Endothelial cell of umbilical vein (primary cell): ENCODE data around the gene GPATCH2.

Source experiments
- EZH2 ChIP-seq: IDR thresholded peaks from 2 replicates; pipeline ENCODE4 v1.6.1; 2012; ENCODE audit warnings: borderline replicate concordance, low read depth, mild to moderate bottlenecking, moderate library complexity, low read length, inconsistent platforms; ENCODE audit not compliant: severe bottlenecking
- FOS ChIP-seq: IDR thresholded peaks from 2 replicates; pipeline ENCODE4 v1.6.1; 2011; ENCODE audit warnings: mild to moderate bottlenecking, low read length, moderate library complexity, borderline replicate concordance; ENCODE audit not compliant: insufficient read depth
- GATA2 ChIP-seq: IDR thresholded peaks from 2 replicates; pipeline ENCODE4 v1.7.0; 2011; ENCODE audit warnings: low read depth, mild to moderate bottlenecking, moderate library complexity, mixed read lengths, low read length; ENCODE audit not compliant: insufficient read length, insufficient read depth
- MAX ChIP-seq: IDR thresholded peaks from 2 replicates; pipeline ENCODE4 v1.6.1; 2011; ENCODE audit not compliant: insufficient read depth, insufficient read length
- POLR2A ChIP-seq: IDR thresholded peaks from 2 replicates; pipeline ENCODE4 v1.6.1; 2012; ENCODE audit warnings: low read depth, mild to moderate bottlenecking, control low read depth, low read length
- POLR2AphosphoS5 ChIP-seq: IDR thresholded peaks from 2 replicates; pipeline ENCODE4 v1.6.1; 2012; ENCODE audit warnings: low read depth, mild to moderate bottlenecking, control low read depth, low read length, moderate library complexity; ENCODE audit not compliant: insufficient read depth
- TF ChIP-seq, protein P1 (sequence below), 2 donors: IDR thresholded peaks; 1 replicate in 1 of 2; 2 replicates in 1 of 2; pipeline ENCODE4 v1.5.1; 2011; ENCODE audit warnings: low read length in 2 of 2, mild to moderate bottlenecking in 2 of 2, moderate library complexity in 2 of 2, control low read depth in 1 of 2, inconsistent platforms in 1 of 2, low read depth in 1 of 2; ENCODE audit not compliant: insufficient read depth in 1 of 2; ENCODE audit errors: extremely low read depth in 1 of 2

DNA sequence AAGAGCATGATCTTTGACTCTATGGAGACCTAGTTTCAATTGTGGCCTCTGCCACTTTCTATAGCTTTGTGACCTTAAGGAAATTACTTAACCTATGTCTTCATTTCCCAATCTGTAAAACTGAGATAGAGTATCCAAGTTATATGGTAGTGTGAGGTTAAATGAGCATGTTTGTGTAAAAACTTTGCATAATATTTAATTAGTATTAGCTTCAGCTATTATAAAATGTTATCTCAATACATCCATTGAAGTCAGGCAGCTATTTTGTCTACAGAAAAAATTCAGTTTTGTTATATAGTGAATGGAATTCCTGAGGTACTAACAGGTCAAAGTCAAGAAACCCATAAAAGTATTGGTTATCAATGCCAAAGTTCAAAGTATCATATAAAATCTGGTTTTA lies 53.6 kb downstream of the GPATCH2 start:
- TF ChIP-seq, protein P1, sequence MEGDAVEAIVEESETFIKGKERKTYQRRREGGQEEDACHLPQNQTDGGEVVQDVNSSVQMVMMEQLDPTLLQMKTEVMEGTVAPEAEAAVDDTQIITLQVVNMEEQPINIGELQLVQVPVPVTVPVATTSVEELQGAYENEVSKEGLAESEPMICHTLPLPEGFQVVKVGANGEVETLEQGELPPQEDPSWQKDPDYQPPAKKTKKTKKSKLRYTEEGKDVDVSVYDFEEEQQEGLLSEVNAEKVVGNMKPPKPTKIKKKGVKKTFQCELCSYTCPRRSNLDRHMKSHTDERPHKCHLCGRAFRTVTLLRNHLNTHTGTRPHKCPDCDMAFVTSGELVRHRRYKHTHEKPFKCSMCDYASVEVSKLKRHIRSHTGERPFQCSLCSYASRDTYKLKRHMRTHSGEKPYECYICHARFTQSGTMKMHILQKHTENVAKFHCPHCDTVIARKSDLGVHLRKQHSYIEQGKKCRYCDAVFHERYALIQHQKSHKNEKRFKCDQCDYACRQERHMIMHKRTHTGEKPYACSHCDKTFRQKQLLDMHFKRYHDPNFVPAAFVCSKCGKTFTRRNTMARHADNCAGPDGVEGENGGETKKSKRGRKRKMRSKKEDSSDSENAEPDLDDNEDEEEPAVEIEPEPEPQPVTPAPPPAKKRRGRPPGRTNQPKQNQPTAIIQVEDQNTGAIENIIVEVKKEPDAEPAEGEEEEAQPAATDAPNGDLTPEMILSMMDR (IDR thresholded peaks at IDR 0.05; ENCODE audit: extremely low read depth in 1 of 2, insufficient read depth in 1 of 2, low read depth in 1 of 2, low read length in 2 of 2) = no peak
- no peak for TF ChIP-seq FOS
- TF ChIP-seq POLR2AphosphoS5 = no peak
- no peak for TF ChIP-seq POLR2A
- no peak for TF ChIP-seq MAX
- TF ChIP-seq GATA2 = no peak
- TF ChIP-seq EZH2 = no peak
